A204.1 (cell line): ENCODE results near the gene ADA.

Experiments
- FAIRE-seq: peaks from 2 replicates; lab custom pipeline; 2012; peaks lifted over from hg19 to GRCh38; lab: Jason Lieb, UNC

Gene ADA

DNA sequence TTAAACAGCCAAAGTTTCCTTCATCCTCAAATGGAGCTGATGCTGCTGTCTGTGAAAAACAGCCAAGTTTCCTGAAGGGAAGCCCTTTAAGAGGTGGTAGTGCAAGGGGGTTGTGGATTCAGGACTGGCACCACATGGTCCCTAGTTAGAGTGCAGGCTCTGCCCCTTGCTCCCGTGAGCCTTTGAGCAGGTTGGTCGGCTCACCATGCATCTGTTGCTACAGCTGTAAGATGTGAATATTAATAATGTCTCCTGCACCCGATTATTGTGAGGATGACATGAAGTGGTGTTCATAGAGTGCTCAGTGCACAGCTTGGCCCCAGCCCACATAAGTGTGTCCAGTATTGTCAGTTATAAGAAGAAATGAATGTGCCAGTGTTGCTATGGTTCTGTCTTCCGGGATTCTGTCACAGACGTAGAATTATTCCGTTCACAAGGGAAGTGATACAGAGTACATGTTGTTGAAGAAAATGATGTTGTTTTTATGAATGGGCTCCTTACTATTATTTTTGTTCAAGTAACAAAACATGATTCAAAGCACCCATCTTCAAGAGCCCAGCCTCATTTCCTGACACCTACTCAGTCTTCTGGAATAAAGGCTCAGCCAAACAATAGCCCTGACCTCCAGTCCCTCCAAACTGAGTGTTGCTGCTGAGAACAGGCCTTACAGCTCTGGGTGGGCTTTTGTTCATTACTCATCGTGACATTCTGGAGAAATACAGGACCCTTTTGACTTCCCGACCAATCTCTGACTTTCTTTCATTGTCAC lies 72.0 kb downstream of the ADA start:
- FAIRE-seq: no peak

DNA sequence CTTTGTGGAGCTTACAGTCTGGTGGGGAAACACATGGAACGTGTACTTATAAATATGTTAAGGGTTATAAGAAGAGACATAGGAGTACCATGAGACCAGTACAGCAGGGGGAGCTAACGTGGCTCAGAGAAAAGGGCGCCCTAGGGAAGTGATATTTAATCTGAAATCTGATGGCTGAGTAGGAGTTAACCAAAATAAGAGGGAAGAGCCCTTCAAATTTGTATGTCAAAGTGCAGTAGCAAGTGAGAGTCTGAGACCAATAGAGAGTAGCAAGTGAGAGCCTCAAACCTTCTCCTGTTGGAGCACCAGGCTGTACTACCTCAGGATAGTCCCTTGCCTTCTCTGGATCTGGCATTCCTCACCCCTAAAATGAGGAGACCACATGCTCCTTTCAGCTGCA lies 75.2 kb downstream of the ADA start:
- FAIRE-seq: no peak

GRCh38 chr20:44574372-44574771 lies 77.1 kb downstream of the ADA start:
- no peak for FAIRE-seq

GRCh38 chr20:44573501-44573869 lies 78.0 kb downstream of the ADA start:
- no peak for FAIRE-seq

DNA sequence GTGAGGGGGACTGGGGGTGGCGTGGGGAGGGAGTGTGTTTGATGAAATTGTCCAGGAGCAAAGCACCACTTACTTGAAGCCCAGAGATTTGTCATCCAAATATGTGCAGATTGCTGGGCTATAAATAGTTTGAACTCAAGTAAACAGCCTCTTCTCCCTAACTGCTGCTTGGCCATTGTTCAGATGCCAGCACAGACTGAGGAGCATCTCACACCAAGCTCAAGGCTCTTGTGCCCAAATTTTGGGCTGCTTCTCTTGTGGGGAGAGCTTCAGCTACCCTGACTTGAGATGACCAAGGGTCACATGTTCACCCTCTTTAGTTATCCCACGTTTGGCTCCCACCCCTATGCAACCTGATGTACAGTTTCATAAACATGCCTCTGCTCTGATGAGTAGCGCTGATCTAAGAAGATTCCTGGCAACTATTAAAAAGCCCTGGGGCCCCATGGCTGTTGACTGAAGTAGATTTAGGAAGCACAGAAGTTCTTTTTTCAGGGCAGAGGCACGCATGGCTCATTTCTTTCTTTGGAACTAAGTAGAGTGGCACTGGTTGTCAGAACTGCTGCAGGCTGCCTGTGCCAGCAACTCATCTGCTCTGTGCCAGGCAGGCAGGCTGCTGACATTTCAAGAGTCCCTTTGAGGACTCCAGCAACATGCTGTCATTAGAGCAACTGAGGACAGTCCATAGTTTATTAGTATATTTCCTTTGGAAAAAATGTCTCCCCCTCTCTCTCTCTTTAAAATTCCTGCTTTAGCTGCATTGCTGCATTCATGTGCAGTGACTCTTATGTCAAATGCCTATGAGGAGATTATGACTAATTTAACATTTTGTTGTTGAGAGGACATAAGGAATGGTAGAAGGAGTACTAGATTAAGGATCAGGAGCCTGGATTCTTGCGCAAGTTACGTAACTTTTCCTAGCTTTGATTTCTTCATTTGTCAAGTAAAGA lies 78.7 kb downstream of the ADA start:
- FAIRE-seq: no peak

GRCh38 chr20:44571362-44571988 lies 80.0 kb downstream of the ADA start:
- no peak for FAIRE-seq

DNA sequence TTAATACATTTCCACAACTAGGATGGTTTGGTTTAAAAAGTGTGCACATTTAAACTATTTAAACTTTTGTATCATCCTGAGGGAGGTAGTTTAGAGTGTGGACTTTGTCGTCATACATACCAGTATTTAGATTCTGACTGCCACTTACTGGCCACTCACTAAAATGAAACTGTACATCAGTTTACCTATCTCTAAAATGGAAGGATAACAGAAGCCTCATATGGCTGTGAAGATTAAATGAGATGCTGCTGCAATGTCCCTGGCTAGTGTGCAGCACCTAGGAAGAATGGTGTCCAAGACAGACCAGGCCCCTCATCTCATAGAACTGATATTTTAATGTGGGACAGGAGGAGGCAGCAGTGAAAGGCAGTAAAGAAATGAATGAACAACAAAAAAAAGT lies 81.1 kb downstream of the ADA start:
- no peak for FAIRE-seq
